GM12874 (cell line): ENCODE results near the gene PBX2.

Experiments
- TF ChIP-seq, protein P1 (sequence below): IDR thresholded peaks from 2 replicates; pipeline ENCODE4 v1.5.1; 2011; ENCODE audit warnings: low read depth, mild to moderate bottlenecking, control low read depth, low read length, moderate library complexity; ENCODE audit not compliant: insufficient read depth

Gene PBX2

DNA sequence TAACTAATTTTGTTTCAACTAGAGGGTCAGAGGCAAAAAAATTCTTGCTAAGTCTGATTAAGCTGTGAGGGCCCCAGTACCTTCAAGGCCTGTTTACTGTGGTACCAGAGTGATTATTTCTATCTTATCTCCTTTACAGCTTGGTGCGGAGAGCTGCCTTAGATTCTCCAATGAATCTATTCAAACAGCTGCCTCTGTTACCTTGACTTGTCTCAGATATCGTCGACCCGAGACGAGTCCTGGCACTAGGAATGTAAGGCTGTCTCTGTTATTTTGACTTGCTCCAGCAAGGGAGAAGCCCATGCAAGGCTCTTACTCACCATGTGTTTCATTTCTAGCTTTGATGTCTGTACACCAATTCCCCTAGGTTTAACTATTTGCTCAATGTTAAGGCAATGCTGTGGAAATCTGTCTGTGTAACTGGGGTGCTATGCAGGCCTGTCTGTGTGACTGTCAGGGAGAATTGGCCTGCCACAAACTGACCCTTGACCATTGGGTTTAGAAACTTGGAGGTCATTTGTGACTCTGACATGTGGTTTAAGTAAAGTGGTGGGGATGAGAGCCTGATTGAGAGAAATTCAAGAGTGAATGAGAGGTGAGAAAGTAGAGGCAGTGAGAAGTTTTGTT is 49.5 kb downstream of the PBX2 start:
- TF ChIP-seq, protein P1, sequence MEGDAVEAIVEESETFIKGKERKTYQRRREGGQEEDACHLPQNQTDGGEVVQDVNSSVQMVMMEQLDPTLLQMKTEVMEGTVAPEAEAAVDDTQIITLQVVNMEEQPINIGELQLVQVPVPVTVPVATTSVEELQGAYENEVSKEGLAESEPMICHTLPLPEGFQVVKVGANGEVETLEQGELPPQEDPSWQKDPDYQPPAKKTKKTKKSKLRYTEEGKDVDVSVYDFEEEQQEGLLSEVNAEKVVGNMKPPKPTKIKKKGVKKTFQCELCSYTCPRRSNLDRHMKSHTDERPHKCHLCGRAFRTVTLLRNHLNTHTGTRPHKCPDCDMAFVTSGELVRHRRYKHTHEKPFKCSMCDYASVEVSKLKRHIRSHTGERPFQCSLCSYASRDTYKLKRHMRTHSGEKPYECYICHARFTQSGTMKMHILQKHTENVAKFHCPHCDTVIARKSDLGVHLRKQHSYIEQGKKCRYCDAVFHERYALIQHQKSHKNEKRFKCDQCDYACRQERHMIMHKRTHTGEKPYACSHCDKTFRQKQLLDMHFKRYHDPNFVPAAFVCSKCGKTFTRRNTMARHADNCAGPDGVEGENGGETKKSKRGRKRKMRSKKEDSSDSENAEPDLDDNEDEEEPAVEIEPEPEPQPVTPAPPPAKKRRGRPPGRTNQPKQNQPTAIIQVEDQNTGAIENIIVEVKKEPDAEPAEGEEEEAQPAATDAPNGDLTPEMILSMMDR = no peak

DNA sequence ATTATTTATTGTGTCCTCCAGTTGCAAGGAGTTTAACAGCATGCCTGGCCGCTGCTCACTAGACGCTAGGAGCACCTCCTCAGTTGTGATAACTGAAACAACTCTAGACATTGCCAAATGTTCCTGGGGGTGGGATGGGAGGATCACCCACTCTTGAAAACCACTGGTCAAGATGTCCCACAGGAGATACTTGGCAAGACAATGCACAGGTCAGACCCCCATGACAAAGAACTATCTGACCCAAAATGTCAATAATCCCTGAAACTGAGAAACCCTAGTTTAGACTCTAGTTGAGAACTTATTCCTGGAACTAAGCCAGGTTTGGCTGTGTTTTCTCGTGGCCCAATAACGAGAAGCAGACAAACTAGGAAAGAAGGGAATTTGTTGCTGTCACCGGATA is 50.4 kb downstream of the PBX2 start:
- TF ChIP-seq, protein P1 = no peak

DNA sequence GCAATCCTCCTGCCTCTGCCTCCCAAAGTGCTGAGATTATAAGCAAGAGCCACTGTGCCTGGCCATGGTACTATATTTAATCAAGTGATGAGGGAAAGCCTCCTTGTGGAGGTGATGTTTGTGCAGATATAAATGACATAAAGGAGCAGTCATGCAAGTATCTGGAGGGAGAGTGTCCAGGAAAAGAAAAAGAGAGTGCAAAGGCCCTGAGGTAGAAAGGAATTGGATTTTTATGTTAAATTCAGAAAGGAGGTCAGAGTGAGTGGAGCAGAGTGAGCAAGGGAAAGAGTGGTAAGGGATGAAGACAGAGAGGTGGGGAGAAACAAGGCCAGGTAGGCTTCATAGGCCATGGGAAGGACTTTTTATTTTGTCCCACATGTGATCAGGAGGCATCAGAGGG is 52.5 kb downstream of the PBX2 start:
- TF ChIP-seq, protein P1 = no peak
